GM12874 (cell line): ENCODE measurements around the gene TIGD6.

Source experiments
- TF ChIP-seq, protein P1 (sequence below): IDR thresholded peaks from 2 replicates; pipeline ENCODE4 v1.5.1; 2011; ENCODE audit warnings: low read depth, mild to moderate bottlenecking, control low read depth, low read length, moderate library complexity; ENCODE audit not compliant: insufficient read depth

TIGD6 gene

DNA sequence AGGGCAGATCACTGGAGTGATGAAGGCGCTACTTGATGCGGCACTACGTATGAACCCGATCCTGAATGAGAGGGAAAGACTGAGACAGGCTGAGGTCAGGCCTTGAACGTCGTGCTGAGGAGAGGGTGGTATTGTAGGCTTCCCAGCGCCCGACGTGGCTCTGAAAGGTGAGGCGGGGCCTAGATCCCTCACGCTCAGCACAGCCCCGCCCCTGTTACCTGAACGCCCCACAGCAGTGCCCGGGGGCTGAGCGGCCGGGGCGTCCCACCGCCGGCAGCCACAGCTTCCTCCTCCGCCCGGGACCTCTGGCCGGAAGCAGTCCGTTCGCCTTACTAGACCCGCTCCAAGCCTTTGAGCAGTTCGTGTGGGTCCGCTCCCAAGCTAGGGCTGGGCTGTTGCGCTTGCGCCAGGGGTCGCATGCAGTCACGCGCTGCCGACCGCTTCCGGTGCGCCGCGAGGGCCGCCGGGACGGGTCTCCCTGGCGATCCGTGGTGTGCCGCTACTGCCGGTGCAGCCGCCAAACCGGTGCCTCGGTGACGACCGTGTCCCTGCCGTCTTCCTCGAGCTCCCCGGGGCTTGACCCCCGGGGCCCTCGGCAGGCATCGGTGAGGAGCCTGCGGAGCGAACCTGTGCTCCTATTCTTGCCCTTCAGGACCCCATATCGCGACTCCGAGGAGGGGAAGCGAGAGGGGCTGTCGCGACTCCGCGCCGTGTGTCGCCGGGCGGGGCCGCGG, at the start of gene TIGD6, which contains the start of gene HMGXB3:
TIGD6 (minus strand) TSS at position 399 of the 734 bp plus-strand sequence. CDS start 4,306 bp downstream, outside the sequence.
HMGXB3 (plus strand) TSS at position 484 of the 734 bp plus-strand sequence. CDS start 4,114 bp downstream, outside the sequence.
- TF ChIP-seq, protein P1, sequence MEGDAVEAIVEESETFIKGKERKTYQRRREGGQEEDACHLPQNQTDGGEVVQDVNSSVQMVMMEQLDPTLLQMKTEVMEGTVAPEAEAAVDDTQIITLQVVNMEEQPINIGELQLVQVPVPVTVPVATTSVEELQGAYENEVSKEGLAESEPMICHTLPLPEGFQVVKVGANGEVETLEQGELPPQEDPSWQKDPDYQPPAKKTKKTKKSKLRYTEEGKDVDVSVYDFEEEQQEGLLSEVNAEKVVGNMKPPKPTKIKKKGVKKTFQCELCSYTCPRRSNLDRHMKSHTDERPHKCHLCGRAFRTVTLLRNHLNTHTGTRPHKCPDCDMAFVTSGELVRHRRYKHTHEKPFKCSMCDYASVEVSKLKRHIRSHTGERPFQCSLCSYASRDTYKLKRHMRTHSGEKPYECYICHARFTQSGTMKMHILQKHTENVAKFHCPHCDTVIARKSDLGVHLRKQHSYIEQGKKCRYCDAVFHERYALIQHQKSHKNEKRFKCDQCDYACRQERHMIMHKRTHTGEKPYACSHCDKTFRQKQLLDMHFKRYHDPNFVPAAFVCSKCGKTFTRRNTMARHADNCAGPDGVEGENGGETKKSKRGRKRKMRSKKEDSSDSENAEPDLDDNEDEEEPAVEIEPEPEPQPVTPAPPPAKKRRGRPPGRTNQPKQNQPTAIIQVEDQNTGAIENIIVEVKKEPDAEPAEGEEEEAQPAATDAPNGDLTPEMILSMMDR: no peak

DNA sequence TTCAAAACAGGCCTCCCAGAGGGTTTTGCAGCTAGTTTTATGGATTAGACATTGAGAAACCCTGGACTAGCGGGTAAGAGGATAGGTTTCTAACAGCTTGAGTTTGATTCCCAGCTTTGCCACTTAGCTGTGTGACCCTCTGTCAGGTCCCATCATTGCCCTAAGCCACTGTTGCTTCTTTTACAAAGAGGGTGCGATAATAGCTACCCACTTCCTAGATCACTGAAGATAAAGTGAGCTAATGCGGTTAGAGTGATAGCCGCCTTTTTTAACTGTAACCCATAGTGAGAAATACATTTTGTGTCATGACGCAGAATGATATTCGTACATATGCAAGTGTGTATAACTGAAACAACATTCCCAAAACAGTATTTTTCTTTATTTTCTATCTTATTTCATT, 45.6 kb upstream of the TIGD6 start:
- TF ChIP-seq, protein P1: no peak

DNA sequence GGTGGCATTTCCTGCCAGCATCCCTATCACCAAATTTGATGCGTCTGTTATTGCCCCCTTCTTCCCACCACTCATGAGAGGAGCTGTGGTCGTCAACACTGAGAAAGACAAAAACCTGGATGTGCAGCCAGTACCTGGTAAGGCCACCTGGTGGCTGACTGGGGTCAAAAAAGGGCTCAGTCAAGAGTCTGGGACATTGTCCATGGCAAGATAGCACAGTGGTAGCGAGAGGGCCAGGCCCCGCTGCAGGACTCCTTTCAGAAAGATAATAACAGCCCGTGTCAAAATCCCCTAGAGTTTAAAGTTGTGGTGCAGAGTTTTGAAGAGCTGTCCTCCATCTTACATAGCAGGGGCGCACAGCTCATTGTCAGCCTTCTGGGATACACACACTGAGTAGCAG, 45.1 kb upstream of the TIGD6 start:
- TF ChIP-seq, protein P1: 0 out of 2 replicates have a peak, but pooled peaks have one; percentile 19

DNA sequence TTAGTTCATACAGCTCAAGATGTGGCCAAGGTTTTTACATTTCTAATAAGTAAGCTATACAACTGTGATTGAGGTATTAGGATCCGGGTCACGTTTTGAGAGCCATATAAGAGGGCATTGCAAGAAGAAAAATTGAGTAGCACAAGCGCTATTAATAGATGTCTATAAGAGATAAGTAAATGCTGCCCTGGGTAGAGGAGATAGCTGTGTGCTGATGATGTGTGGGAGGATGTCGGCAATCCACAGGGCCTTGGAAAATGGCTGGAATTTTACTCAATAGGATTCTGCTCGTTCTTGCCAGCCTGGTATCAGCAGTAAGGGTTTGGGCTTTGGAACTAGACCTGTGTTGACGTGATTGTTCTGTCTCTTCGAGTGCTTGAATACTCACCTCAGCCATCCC, 44.3 kb upstream of the TIGD6 start:
- TF ChIP-seq, protein P1: no peak

DNA sequence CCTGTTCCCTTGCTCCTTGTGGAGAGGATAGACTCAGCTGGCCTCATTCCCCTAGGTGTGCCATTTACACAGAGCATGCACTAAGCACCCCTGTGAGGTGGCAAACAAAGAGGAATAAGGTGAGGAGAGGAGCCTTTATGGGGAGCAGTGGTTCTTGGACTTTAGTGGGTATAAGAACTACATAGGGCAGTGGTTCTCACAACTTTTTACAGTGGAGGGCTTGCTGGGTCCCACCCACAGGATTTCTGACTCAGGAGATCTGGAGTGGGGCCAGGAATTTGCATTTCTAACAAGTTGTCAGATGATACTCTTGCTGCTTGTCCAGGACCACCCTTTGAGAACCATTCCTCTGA, 43.9 kb upstream of the TIGD6 start:
- TF ChIP-seq, protein P1: no peak

DNA sequence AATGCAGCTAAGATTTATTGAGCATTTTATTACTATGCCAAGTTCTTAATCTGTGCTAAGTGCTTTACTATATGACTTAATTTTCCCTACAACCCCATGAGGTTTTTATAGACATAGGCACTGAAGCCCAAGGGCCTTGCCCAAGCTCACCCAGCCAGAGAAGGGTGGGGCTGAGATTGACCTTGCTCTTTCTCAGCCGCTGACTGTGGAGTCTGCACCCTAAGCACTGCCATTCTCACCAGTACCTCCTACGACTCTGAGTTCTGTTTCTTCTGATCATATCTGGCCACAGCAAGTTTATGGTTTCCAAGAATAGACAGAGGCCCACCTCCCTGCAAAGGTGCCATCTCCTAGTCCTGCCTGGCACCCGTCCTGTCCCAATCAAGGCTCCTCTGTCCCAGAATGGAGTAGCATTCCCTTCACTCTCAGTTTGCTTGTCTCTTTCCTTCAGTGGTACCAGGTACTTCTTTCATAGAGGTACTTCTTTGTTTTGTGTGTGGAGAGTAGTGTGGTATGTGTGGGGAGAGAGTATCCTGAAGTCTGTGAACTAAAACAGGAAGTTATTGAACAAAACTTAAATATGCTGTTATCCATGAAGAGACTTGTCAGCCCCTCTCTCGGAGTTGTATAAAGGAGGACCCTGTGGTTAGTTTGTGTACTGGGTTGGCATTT, 43.3 kb upstream of the TIGD6 start:
- TF ChIP-seq, protein P1: no peak

DNA sequence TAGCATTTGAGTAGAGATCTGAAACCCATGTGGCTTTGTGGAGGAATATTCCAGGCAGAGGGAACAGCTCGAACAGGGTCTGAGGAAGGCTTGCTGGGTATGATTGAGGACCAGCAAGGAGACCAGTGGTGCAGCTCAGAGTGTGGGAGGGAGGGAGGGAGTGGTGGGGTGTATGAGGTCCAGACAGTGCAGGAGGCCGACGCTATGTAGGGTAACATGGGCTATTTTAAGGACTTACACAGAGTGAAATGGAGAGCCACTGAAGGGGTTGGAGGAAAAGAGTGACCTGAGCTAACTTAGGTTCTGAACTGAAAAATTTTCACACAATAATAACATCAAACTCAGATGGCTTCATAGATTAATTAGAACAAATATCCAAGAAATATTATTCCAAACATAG, 42.0 kb upstream of the TIGD6 start:
- TF ChIP-seq, protein P1: no peak
